Osteocyte (in vitro differentiated cells): ENCODE data around the gene ZC3H7B. TPM values are rescaled to one million over a fixed set of nuclear protein-coding genes. Genes with fewer than 3 reads are reported as not detected.
"Not testable (repeated sequence)": the region's sequence is repeated elsewhere in the genome, so short reads cannot be mapped to it uniquely, and the experiment has no call there.

Experiments
- DNase-seq: peaks from one replicate; pipeline ENCODE4 v3.0.0; 2021; ENCODE audit warnings: mixed read lengths; ENCODE audit not compliant: unreplicated experiment; ENCODE audit errors: extremely low spot score
- H3K27ac Mint-ChIP-seq: one replicate; pipeline ENCODE4 v1.8.0; 2021; ENCODE audit warnings: mild to moderate bottlenecking, mixed read lengths; ENCODE audit not compliant: unreplicated experiment
- H3K27me3 Mint-ChIP-seq: one replicate; pipeline ENCODE4 v1.8.0; 2021; ENCODE audit warnings: mixed read lengths; ENCODE audit not compliant: unreplicated experiment
- H3K36me3 Mint-ChIP-seq: one replicate; pipeline ENCODE4 v1.8.0; 2021; ENCODE audit warnings: mixed read lengths; ENCODE audit not compliant: unreplicated experiment
- H3K4me1 Mint-ChIP-seq: one replicate; pipeline ENCODE4 v1.8.0; 2021; ENCODE audit warnings: mixed read lengths; ENCODE audit not compliant: unreplicated experiment
- H3K4me3 Mint-ChIP-seq: one replicate; pipeline ENCODE4 v1.8.0; 2021; ENCODE audit warnings: mild to moderate bottlenecking, moderate library complexity, mixed read lengths; ENCODE audit not compliant: unreplicated experiment
- H3K9me3 Mint-ChIP-seq: one replicate; pipeline ENCODE4 v1.8.0; 2021; ENCODE audit warnings: mixed read lengths; ENCODE audit not compliant: unreplicated experiment
- CTCF ChIP-seq: fragments of 200-600 bp; sonication (generic); IDR thresholded peaks from 2 replicates; pipeline ENCODE4 v1.5.0; 2021; ENCODE audit warnings: antibody characterized with exemption, mild to moderate bottlenecking, moderate library complexity
- total RNA-seq: library from RNA; stranded (reverse); gene quantifications from 2 replicates; pipeline ENCODE4 v1.2.1, GENCODE V29; 2021

Gene ZC3H7B
- total RNA-seq, 1 donor from 2014 or later, result 82.8 TPM

- H3K27ac Mint-ChIP-seq, result peak overlapping the region; percentile 86
- no peak overlapping the region for H3K4me3 Mint-ChIP-seq
- H3K9me3 Mint-ChIP-seq, result no peaks in the 10 kb centered on the region
These were observed 10.8 kb upstream of the ZC3H7B start for GRCh38 chr22:41290262-41291221.

GRCh38 chr22:41294816-41295215 is 6.5 kb upstream of the ZC3H7B start:
- DNase-seq, H3K27ac Mint-ChIP-seq, H3K27me3 Mint-ChIP-seq, H3K4me3 Mint-ChIP-seq, H3K9me3 Mint-ChIP-seq, H3K36me3 Mint-ChIP-seq: not testable (repeated sequence)
- peaks cover 14% of the 10 kb centered on the region for H3K4me1 Mint-ChIP-seq

More at GRCh38 chr22:41290262-41291221, 10.8 kb upstream of the ZC3H7B start:
- Mint-ChIP-seq H3K4me1 (peaks cover 43% of the 10 kb centered on the region), H3K36me3 (no peaks in the 10 kb centered on the region), H3K27me3 (no peaks in the 10 kb centered on the region)
- TF ChIP-seq CTCF, result no peak
- no peak for DNase-seq

- no peak overlapping the region for H3K27ac Mint-ChIP-seq
- no peak for TF ChIP-seq CTCF
- H3K9me3 Mint-ChIP-seq, result no peaks in the 10 kb centered on the region
- H3K36me3 Mint-ChIP-seq, result no peaks in the 10 kb centered on the region
- no peak for DNase-seq
- no peaks in the 10 kb centered on the region for H3K27me3 Mint-ChIP-seq
- H3K4me1 Mint-ChIP-seq, result peaks cover 4% of the 10 kb centered on the region
- H3K4me3 Mint-ChIP-seq, result no peak overlapping the region
These were observed 4.3 kb upstream of the ZC3H7B start for GRCh38 chr22:41296826-41297667.

GRCh38 chr22:41300661-41301060 is 664 bp upstream of the ZC3H7B start:
- Mint-ChIP-seq H3K4me3 (peak overlapping the region; percentile 72), H3K9me3 (no peaks in the 10 kb centered on the region), H3K4me1 (peaks cover 23% of the 10 kb centered on the region), H3K27me3 (no peaks in the 10 kb centered on the region), H3K27ac (peak overlapping the region; percentile 45), H3K36me3 (no peaks in the 10 kb centered on the region)
- TF ChIP-seq CTCF, result no peak
- no peak for DNase-seq

GRCh38 chr22:41302021-41302767 is 869 bp downstream of the ZC3H7B start:
- no peaks in the 10 kb centered on the region for H3K27me3 Mint-ChIP-seq
- peak overlapping the region; percentile 94 for H3K27ac Mint-ChIP-seq
- no peaks in the 10 kb centered on the region for H3K36me3 Mint-ChIP-seq
- TF ChIP-seq CTCF, result no peak
- no peak for DNase-seq
- H3K4me1 Mint-ChIP-seq, result peaks cover 32% of the 10 kb centered on the region
- H3K9me3 Mint-ChIP-seq, result no peaks in the 10 kb centered on the region
- peak overlapping the region; percentile 82 for H3K4me3 Mint-ChIP-seq
